ENCODE measurements around the gene MPHOSPH9.

DNA sequence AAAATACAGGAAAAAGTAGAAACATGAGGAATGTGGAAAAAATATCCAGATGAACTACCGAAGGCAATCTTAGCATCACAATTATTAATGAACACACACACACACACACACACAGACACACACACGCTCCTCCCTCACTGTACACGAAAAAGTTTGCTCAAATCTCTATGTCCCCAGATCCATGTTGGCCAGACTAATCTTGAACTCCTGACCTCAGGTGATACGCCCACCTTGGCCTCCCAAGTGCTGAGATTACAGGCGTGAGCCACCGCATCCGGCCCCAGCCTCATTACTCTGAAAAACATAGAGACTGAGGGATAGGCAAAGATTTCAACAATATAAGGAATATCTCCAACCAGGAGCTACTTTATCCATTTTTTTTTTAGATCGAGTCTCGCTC, 99.2 kb downstream of the MPHOSPH9 start:
- TF ChIP-seq, protein P1, sequence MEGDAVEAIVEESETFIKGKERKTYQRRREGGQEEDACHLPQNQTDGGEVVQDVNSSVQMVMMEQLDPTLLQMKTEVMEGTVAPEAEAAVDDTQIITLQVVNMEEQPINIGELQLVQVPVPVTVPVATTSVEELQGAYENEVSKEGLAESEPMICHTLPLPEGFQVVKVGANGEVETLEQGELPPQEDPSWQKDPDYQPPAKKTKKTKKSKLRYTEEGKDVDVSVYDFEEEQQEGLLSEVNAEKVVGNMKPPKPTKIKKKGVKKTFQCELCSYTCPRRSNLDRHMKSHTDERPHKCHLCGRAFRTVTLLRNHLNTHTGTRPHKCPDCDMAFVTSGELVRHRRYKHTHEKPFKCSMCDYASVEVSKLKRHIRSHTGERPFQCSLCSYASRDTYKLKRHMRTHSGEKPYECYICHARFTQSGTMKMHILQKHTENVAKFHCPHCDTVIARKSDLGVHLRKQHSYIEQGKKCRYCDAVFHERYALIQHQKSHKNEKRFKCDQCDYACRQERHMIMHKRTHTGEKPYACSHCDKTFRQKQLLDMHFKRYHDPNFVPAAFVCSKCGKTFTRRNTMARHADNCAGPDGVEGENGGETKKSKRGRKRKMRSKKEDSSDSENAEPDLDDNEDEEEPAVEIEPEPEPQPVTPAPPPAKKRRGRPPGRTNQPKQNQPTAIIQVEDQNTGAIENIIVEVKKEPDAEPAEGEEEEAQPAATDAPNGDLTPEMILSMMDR (IDR thresholded peaks at IDR 0.05): no peak
- TF ChIP-seq POLR2A (IDR thresholded peaks at IDR 0.05): no peak

Data from thyroid gland (tissue), 4 donors.